SK-N-MC (cell line): ENCODE measurements around the gene MYO5A.

Source experiments
- EZH2 ChIP-seq: fragments of 200-600 bp; sonication (generic); IDR thresholded peaks from one replicate; pipeline ENCODE4 v1.6.1; 2017; ENCODE audit warnings: antibody characterized with exemption
- FOXP2 ChIP-seq: optimal IDR thresholded peaks from 2 replicates; pipeline ENCODE3; 2011; ENCODE audit warnings: mild to moderate bottlenecking, moderate library complexity; ENCODE audit not compliant: insufficient read depth; ENCODE audit errors: extremely low read length, control extremely low read depth
- POLR2AphosphoS5 ChIP-seq: IDR thresholded peaks from 2 replicates; pipeline ENCODE4 v1.6.1; 2012; ENCODE audit warnings: mild to moderate bottlenecking, low read depth, low read length, borderline replicate concordance

DNA sequence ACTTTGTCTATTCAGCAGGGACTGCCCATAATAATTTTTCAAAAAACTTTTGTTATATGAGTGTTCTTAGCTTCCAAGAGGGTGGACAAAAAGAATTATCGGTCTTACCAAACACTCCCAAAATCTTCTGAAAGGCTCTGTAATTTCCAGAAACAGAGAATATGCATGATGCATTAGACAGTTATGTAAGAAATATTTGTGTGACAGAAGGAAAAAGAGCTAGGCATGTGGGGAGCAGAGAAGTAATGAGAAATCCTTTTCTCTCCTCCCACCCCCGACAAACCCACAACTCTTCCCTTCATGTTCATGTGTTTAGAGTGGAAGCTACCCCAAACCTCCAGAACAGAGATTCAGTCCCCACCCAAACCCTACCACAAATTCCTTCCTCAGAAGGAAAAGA, 86.8 kb downstream of the MYO5A start:
- TF ChIP-seq POLR2AphosphoS5 (no peak), EZH2 (no peak), FOXP2 (no peak)
